Ovary (tissue), 3 donors: Measurements from ENCODE around the gene ANGPT4.

ENCODE experiments used
- CTCF ChIP-seq, 3 donors: fragments of 450-650 bp in 2 of 3; fragments of 200-600 bp in 1 of 3; IDR thresholded peaks; one replicate each; pipeline versions ENCODE4 v1.5.1 to v1.8.0; 2016 to 2022; ENCODE audit warnings: antibody characterized with exemption in 3 of 3, mild to moderate bottlenecking in 1 of 3
- POLR2A ChIP-seq: fragments of 450-650 bp; IDR thresholded peaks from one replicate; pipeline ENCODE4 v1.6.1; 2017; ENCODE audit warnings: antibody characterized with exemption, mild to moderate bottlenecking, moderate library complexity
- donor health status: DM: no; HTN: no; CAD: no.

GRCh38 chr20:834151-834746 lies 81.9 kb downstream of the ANGPT4 start:
- TF ChIP-seq POLR2A (no peak), CTCF (IDR thresholded peaks at IDR 0.05) (no peak)
